Measurements from ENCODE around the gene TRPM1. TPM values are rescaled to one million over a fixed set of nuclear protein-coding genes. Genes with fewer than 3 reads are reported as not detected.

The TRPM1 gene
- total RNA-seq, 1 donor from 2014 or later: not detected

- no peaks in the 10 kb centered on the region for H3K27me3 ChIP-seq (ENCODE audit: low read depth)
- intact Hi-C loops (cut with DNase I): loop anchor here (10.0 kb wide), 1 partner anchor 135 kb away; the partner anchor contains the start of gene MTMR10
Measured at GRCh38 chr15:31129769-31130303, 28.3 kb upstream of the TRPM1 start.

GRCh38 chr15:31128919-31129768, 27.6 kb upstream of the TRPM1 start:
- H3K4me3 ChIP-seq: no peak overlapping the region
- H3K27me3 ChIP-seq (ENCODE audit: low read depth): no peaks in the 10 kb centered on the region
- intact Hi-C loops (cut with DNase I): loop anchor here (10.0 kb wide), 1 partner anchor 134 kb away; the partner anchor contains the start of gene MTMR10
- H3K27ac ChIP-seq: no peak overlapping the region
- no peaks in the 10 kb centered on the region for H3K9me3 ChIP-seq
- peaks cover 4% of the 10 kb centered on the region for H3K4me1 ChIP-seq
- H3K36me3 ChIP-seq: no peaks in the 10 kb centered on the region
- DNase-seq: peak; percentile 83
- peak; percentile 90 to 91 for ATAC-seq
- peak; percentile 92 for TF ChIP-seq CTCF (IDR thresholded peaks at IDR 0.05)

More at GRCh38 chr15:31129769-31130303, 28.3 kb upstream of the TRPM1 start:
- H3K9me3 ChIP-seq: no peaks in the 10 kb centered on the region
- no peak for DNase-seq
- ATAC-seq: no peak
- H3K27ac ChIP-seq: no peak overlapping the region
- no peak overlapping the region for H3K4me3 ChIP-seq
- H3K4me1 ChIP-seq: peaks cover 4% of the 10 kb centered on the region
- no peak for TF ChIP-seq CTCF (IDR thresholded peaks at IDR 0.05)
- H3K36me3 ChIP-seq: no peaks in the 10 kb centered on the region

- intact Hi-C loops (cut with DNase I): loop anchor here (10.0 kb wide), 1 partner anchor 134 kb away; the partner anchor contains the start of gene MTMR10
Measured at GRCh38 chr15:31128477-31128876, 27.0 kb upstream of the TRPM1 start.

GRCh38 chr15:31127596-31128261, 26.2 kb upstream of the TRPM1 start:
- no peak for TF ChIP-seq CTCF (IDR thresholded peaks at IDR 0.05)
- DNase-seq (no peak), ATAC-seq (no peak)
- H3K4me3 ChIP-seq: no peak overlapping the region
- no peaks in the 10 kb centered on the region for H3K36me3 ChIP-seq
- peaks cover 4% of the 10 kb centered on the region for H3K4me1 ChIP-seq
- no peak overlapping the region for H3K27ac ChIP-seq
- no peaks in the 10 kb centered on the region for H3K27me3 ChIP-seq (ENCODE audit: low read depth)
- intact Hi-C loops (cut with DNase I): loop anchor here (10.0 kb wide), 1 partner anchor 133 kb away; the partner anchor contains the start of gene MTMR10
- no peaks in the 10 kb centered on the region for H3K9me3 ChIP-seq

More at GRCh38 chr15:31128477-31128876, 27.0 kb upstream of the TRPM1 start:
- TF ChIP-seq CTCF (IDR thresholded peaks at IDR 0.05): no peak
- Histone ChIP-seq H3K27me3 (ENCODE audit: low read depth) (no peaks in the 10 kb centered on the region), H3K36me3 (no peaks in the 10 kb centered on the region), H3K4me1 (peaks cover 4% of the 10 kb centered on the region), H3K4me3 (no peak overlapping the region), H3K9me3 (no peaks in the 10 kb centered on the region), H3K27ac (no peak overlapping the region)
- ATAC-seq (no peak), DNase-seq (no peak)

- intact Hi-C loops (cut with DNase I): loop anchor here (10.0 kb wide), 1 partner anchor 130 kb away; the partner anchor contains the start of gene MTMR10
- DNase-seq: no peak
- H3K27me3 ChIP-seq (ENCODE audit: low read depth): no peaks in the 10 kb centered on the region
- peaks cover 4% of the 10 kb centered on the region for H3K4me1 ChIP-seq
- no peaks in the 10 kb centered on the region for H3K36me3 ChIP-seq
- no peak for TF ChIP-seq CTCF (IDR thresholded peaks at IDR 0.05)
- no peak overlapping the region for H3K27ac ChIP-seq
- H3K9me3 ChIP-seq: peaks cover 11% of the 10 kb centered on the region
- H3K4me3 ChIP-seq: no peak overlapping the region
- no peak for ATAC-seq
Measured at GRCh38 chr15:31125061-31125460, 23.5 kb upstream of the TRPM1 start.

All from lower lobe of right lung (tissue), 2 donors.